GM19397 (cell line): Measurements from ENCODE around the gene SYVN1.

Source experiments
- ATAC-seq: cut with Tn5 transposase; IDR thresholded peaks from one replicate; pipeline ENCODE4 v1.9.1; 2021; ENCODE audit warnings: mild to moderate bottlenecking, moderate library complexity; ENCODE audit not compliant: unreplicated experiment

The SYVN1 gene

DNA sequence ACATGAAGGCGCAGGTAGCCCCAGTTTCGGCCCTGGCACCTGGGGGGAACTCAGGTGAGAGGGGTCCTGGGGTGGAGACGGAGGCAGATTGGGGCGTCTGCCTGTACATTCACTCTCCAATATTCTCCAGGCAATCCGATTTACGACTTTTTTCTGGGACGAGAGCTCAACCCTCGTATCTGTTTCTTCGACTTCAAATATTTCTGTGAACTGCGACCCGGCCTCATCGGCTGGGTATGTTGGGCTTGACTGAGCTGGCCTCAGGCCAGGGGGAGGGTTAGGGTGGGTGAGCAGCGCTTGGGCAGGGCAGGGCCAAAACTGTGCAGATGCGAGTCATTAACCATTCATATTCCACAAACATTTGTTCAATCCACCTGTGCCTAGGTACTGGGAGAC lies 21.0 kb downstream of the SYVN1 start:
- ATAC-seq, result no peak

DNA sequence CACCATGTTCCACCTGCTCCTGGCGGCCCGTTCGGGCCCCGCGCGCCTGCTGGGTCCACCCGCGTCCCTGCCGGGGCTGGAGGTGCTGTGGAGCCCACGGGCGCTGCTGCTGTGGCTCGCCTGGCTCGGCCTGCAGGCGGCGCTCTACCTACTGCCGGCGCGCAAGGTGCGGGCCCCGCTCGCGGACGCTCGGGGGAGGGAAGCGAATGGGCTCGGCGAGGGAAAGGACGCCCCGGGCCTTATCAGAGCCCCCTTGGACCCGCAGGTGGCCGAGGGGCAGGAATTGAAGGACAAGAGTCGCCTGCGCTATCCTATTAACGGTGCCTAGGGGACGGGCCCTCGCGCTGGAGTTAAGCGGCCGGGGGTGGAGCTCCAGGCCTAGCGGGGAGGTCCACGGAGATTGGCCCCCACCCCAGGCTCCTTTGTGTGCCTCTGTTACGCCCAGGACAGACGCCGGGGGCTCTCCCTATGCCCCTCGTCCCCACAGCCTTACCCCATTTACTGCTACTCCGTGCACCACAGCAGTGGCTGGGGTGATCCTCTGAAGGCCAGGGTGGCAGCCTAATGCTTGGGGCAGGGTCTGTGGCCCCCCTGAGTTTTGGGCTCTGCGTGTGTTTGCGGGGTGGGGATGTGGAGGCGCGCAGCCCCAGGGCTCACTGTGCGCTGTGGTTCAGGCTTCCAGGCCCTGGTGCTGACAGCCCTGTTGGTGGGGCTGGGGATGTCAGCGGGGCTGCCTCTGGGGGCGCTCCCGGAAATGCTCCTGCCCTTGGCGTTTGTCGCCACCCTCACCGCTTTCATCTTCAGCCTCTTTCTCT lies 21.6 kb downstream of the SYVN1 start:
- no peak for ATAC-seq

GRCh38 chr11:65111744-65112545 lies 22.4 kb downstream of the SYVN1 start, which contains the start of gene TM7SF2:
Gene TM7SF2 (plus strand): TSS chr11:65111872. CDS start chr11:65112016, 144 bp downstream.
- ATAC-seq, result peak; percentile 69

DNA sequence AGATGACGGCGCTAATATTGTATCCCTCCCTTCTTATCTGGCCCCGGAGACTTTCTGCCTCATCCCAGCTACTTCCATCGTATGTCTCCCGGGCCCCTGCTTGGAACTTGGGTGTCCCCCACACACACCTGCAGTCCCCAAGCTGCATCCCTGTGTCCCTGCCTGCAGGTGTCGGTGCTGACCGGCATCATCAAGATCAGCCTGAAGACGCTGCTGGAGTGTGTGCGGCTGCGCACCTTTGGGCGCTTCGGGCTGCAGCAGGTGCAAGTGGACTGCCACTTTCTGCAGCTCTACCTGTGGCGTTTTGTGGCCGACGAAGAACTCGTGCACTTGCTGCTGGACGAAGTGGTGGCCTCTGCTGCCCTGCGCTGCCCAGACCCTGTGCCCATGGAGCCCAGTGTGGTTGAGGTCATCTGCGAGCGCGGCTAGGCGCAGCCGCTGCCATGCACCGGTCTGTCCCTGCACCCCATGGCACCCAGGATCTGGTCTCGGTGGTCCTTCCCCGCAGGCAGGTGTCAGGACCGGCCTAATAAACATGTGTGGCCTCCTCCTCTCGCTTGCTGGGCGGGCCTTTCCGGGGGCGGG lies 23.1 kb downstream of the SYVN1 start:
- ATAC-seq, result no peak

GRCh38 chr11:65110354-65110861 lies 23.9 kb downstream of the SYVN1 start:
- no peak for ATAC-seq

DNA sequence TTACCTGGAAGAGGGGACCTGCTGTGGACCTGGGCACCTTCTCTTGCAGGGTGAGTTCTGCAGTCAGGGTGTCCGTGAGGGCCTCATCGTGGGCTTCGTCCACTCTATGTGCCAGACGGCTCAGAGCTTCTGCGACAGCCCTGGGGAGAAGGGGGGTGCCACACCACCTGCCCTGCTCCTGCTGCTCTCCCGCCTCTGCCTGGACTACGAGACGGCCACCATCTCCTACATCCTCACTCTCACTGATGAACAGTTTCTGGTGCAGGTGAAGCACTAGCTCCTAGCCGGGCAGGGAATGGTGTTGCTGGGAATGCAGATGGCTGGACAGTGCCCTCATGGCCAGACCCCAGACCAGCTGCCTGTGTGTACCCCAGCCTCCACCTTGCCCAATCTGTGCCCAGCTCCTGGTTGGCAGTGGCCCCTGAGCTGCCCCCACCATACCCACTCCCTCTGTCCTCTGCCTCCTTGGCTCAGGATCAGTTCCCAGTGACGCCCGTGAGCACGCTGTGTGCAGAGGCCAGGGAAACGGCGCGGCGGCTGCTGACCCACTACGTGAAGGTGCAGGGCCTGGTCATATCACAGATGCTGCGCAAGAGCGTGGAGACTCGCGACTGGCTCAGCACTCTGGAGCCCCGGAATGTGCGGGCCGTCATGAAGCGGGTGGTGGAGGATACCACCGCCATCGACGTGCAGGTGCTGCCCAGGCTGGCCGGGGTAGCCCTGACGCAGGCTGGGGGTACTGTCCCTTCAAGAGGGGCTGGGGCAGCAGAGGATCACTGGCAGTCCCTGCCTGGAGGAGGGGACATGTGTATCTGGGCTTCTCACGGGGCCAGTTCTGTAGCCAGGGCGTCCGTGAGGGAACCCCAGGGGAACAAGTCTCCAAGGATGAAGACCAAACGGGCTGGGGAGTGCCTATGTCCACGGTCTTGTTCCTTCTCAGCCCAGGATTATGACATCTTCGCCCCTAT lies 24.8 kb downstream of the SYVN1 start:
- ATAC-seq, result no peak

GRCh38 chr11:65108469-65109123 lies 25.7 kb downstream of the SYVN1 start:
- ATAC-seq, result no peak

GRCh38 chr11:65107751-65108468 lies 26.4 kb downstream of the SYVN1 start:
- ATAC-seq, result no peak

GRCh38 chr11:65107078-65107477 lies 27.2 kb downstream of the SYVN1 start:
- no peak for ATAC-seq

DNA sequence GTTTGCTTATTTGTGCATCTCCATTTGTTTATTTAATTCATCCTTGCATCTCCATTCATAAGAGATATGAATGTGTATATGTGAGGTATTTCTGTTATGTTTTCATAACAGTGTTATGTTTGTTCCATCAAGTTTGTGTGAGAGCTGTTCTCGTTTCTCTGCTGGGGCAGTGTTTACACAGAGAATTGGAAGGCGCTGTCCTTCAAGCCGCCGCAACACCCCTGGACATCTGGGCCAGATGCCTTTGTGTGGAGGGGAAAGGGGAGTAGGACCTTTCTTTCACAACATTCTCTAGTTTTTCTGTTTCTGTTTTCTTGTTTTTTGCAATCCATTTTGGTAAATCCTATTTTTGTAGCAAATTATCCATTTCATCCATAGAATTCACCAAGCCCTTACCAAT lies 29.7 kb downstream of the SYVN1 start:
- no peak for ATAC-seq

DNA sequence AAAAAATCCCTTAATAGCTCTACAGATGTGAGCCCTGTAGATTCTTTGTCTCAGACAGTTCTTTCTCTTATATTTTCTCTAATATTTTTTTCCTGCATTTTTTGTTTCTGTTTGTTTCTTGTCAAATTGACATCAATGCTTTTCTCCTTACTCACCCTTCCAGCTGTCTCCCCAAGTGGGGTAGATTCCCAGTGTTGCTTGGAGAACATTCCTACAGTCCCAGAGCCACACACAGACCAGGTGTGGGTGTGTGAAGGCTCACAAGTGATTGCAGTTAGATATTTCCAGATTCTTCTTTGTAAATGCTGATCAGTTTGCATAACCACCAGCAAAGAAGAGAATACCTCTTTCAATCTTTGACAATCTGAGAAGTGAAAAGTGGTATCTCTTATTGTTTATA lies 30.8 kb downstream of the SYVN1 start:
- ATAC-seq, result no peak

- ATAC-seq, result no peak
Observed at GRCh38 chr11:65102142-65103095, 31.9 kb downstream of the SYVN1 start.

- no peak for ATAC-seq
Observed at GRCh38 chr11:65100674-65101350, 33.5 kb downstream of the SYVN1 start.

DNA sequence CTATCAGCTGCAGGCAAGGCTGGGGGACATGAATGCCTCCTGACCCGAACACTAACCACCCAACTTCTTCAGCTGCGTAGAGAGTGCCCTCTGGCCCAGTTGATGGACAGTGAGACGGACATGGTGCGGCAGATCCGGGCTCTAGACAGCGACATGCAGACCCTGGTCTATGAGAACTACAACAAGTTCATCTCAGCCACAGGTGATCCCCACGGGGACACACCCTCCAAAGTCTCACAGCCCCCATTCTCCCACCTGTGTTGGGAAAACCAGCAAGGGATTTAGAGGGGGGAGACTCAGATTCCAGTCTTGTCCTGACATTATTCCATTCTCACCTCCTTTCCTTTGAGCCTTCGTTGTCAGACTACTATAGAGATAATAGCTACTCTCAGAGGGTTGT lies 37.4 kb downstream of the SYVN1 start:
- no peak for ATAC-seq

DNA sequence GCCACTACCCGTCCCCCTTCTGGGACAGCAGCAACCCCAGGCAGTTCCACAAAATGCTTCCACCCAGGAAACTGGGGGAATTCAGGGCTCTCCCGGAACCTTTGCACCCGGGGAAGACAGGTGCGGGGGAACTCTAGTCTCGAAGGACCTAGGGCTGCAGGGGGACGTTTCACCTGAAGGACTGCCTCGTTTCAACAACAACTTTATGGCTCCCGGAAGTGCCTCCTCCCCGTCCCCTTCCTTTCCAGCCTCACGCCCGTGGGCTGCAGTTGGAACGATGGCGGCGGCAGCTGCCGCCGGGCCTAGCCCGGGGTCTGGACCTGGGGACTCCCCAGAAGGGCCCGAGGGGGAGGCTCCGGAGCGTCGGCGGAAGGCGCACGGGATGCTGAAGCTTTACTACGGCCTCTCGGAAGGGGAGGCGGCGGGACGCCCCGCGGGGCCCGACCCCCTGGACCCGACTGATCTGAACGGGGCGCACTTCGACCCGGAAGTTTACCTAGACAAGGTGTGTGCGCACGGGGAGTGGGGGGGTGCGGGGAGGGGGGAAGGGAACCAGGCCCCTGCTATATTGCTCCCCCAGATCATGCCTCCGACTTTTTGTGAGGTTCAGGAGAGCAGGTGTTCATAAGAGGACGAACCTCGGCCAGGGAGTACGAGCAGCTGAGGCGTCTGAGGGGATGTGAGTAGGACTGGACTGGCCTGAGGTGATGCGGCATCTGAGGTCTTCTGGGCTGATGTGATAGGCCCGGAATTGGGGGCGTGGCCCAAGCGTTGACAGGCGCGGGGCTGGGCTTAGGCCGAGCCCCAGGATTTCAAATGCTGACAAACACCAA lies 38.1 kb downstream of the SYVN1 start, which contains the start of gene VPS51:
Gene VPS51, plus strand, starts transcription at position 241 of the 833 bp plus-strand sequence. Its CDS starts 37 bp downstream, at position 278.
- ATAC-seq, result peak; percentile 76

DNA sequence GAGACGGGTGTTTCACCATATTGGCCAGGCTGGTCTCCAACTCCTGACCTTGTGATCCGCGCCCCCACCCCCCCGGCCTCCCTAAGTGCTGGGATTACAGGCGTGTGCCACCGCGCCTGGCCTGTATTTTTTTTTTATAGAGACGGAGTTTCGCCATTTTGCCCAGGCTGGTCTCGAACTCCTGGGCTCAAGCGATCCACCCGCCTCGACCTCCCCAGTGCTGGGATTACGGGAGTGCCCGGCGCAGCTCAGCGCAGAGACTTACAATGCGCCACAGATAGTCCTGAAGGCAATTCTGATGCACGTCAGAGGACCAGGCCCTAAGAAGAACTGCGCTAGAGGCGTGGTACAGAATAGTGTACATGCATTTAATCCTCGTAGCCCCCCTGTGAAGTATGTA lies 38.9 kb downstream of the SYVN1 start:
- ATAC-seq, result no peak
